Measurements from ENCODE around the gene ITPRIPL1.
A peak's percentile ranks its signal among the peaks of the same experiment; 100 is the strongest.

Gene ITPRIPL1

DNA sequence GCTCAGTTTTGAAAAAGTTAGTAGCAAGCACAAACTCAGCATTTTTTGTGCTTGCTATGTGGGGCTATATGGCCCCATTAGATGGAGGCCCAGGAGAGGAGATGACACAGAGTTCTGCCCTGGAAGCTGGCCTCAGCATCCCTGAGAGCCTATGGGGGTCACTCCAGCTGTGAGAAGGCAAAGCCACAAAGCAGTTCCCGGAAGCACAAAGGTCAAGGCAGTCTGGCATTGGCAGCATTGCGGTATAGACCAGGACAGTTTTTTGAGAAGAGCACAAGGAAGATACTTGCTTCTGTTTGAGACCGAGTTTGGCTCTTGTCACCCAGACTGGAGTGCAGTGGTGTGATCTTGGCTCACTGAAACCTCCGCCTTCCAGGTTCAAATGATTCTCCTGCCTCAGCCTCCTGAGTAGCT lies 7.5 kb upstream of the ITPRIPL1 start:
- peaks cover 0 to 7% (median 0%) of the 10 kb centered on the region in 11 experiments; a peak in 6 of 22 replicates for H3K9me3 ChIP-seq (replicated peaks in 1 of 11)
- peaks cover 0 to 26% (median 13%) of the 10 kb centered on the region in 11 experiments; a peak in 13 of 22 replicates for H3K36me3 ChIP-seq
- H3K4me2 ChIP-seq, result peak overlapping the region in 10 of 11 experiments; percentile 84 to 98 (median 92); a peak in 20 of 22 replicates
- peaks cover 60 to 90% (median 85%) of the 10 kb centered on the region in 10 experiments for H3K4me1 ChIP-seq
- H3K27me3 ChIP-seq, result no peaks in the 10 kb centered on the region
- peak overlapping the region in 9 of 11 experiments; percentile 32 to 97 (median 88); a peak in 14 of 22 replicates for H3K27ac ChIP-seq
- no peaks in the 10 kb centered on the region for H4K20me1 ChIP-seq
- no peak for TF ChIP-seq Cebpa-rat (IDR thresholded peaks at IDR 0.05)
- 0 out of 20 replicates have a peak overlapping the region, but pooled peaks of 2 of the 10 experiments have one; percentile 10 to 54 for H3K4me3 ChIP-seq
- peak overlapping the region in 4 of 11 experiments; percentile 0 to 84 (median 60); a peak in 3 of 22 replicates for H3K9ac ChIP-seq

DNA sequence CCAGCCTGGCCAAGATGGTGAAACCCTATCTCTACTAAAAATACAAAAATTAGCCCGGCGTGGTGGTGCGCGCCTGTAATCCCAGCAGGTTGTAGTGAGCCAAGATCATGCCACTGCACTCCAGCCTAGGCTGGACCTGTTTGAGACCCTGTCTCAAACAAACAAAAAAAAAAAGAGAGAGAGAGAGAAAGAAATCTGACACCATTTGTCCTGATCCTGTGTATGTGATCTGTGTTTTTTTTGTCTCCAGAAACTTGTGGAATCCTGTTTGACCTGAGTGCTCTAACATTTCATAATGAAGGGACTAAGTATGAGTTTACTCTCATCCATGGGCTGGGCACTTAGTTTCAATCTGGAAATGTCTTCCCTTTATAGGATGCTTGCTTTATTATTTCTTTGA lies 6.4 kb upstream of the ITPRIPL1 start:
- H3K36me3 ChIP-seq, result peaks cover 0 to 21% (median 6%) of the 10 kb centered on the region in 11 experiments; a peak in 11 of 22 replicates
- no peak for TF ChIP-seq Cebpa-rat (IDR thresholded peaks at IDR 0.05)
- no peaks in the 10 kb centered on the region for H4K20me1 ChIP-seq
- H3K9me3 ChIP-seq (replicated peaks in 1 of 11), result peaks cover 0 to 7% (median 0%) of the 10 kb centered on the region in 11 experiments; a peak in 6 of 22 replicates
- H3K27me3 ChIP-seq, result no peaks in the 10 kb centered on the region
- peak overlapping the region; percentile 4 to 97 (median 64); a peak in 18 of 22 replicates for H3K27ac ChIP-seq
- peak overlapping the region in 8 of 11 experiments; percentile 34 to 92 (median 87); a peak in 11 of 22 replicates for H3K9ac ChIP-seq
- H3K4me2 ChIP-seq, result peak overlapping the region; percentile 84 to 98 (median 94)
- peaks cover 62 to 90% (median 80%) of the 10 kb centered on the region in 10 experiments for H3K4me1 ChIP-seq
- peak overlapping the region in 8 of 10 experiments; percentile 69 to 85 (median 72); a peak in 11 of 20 replicates for H3K4me3 ChIP-seq

DNA sequence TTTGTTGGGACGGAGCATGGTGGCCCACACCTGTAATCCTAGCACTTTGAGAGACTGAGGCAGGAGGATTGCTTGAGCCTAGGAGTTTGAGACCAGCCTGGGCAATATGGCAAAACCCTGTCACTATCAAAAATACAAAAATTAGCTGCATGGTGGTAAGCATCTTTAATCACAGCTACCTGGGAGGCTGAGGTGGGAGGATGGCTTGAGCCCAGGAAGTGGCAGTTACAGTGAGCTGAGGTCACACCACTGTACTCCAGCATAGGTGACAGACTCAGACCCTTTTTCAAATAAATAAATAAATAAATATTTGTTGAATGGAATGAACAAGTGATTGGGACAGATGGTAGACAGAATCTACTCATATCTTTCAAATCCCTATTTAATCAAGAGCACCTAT lies 5.7 kb upstream of the ITPRIPL1 start:
- Histone ChIP-seq H3K9ac (peak overlapping the region in 9 of 11 experiments; percentile 9 to 92 (median 85); a peak in 15 of 22 replicates), H3K27me3 (no peaks in the 10 kb centered on the region)

DNA sequence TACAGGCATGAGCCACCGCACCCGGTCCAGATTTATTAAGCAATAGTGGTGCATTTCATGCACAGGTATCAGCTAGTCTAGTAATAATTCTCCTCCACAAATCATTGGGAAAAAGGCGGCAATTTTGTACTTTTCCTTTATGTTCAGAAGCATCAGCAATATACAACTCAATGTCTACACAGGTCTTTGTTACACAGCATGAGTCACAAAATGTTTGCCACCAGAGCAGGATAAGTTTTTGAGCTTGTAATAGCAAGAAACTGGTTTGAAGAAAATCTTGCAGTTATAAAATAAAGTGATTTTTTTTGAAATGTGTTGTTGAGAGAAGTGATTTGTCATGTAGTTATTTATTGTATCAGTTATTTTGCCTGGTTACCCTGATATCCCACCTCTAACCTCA lies 4.8 kb upstream of the ITPRIPL1 start:
- Histone ChIP-seq H3K27ac (peak overlapping the region in 9 of 11 experiments; percentile 80 to 97 (median 88); a peak in 18 of 22 replicates), H3K9me3 (replicated peaks in 1 of 11) (peaks cover 0 to 7% (median 0%) of the 10 kb centered on the region in 11 experiments; a peak in 6 of 22 replicates), H4K20me1 (no peaks in the 10 kb centered on the region), H3K4me3 (peak overlapping the region; percentile 69 to 85 (median 72)), H3K9ac (peak overlapping the region; percentile 74 to 92 (median 85); a peak in 20 of 22 replicates), H3K27me3 (no peaks in the 10 kb centered on the region), H3K4me2 (peak overlapping the region; percentile 84 to 98 (median 94)), H3K36me3 (peaks cover 0 to 14% (median 0%) of the 10 kb centered on the region in 11 experiments; a peak in 7 of 22 replicates), H3K4me1 (peaks cover 65 to 87% (median 77%) of the 10 kb centered on the region in 10 experiments)
- TF ChIP-seq Cebpa-rat (IDR thresholded peaks at IDR 0.05), result no peak

More for the DNA sequence above, 5.7 kb upstream of the ITPRIPL1 start:
- H3K4me1 ChIP-seq, result peaks cover 67 to 89% (median 79%) of the 10 kb centered on the region in 10 experiments
- H3K36me3 ChIP-seq, result peaks cover 0 to 14% (median 0%) of the 10 kb centered on the region in 11 experiments; a peak in 7 of 22 replicates
- peak overlapping the region in 10 of 11 experiments; percentile 4 to 97 (median 86); a peak in 17 of 22 replicates for H3K27ac ChIP-seq
- peak overlapping the region; percentile 84 to 98 (median 94) for H3K4me2 ChIP-seq
- peak overlapping the region; percentile 69 to 85 (median 72); a peak in 17 of 20 replicates for H3K4me3 ChIP-seq
- H4K20me1 ChIP-seq, result no peaks in the 10 kb centered on the region
- TF ChIP-seq Cebpa-rat (IDR thresholded peaks at IDR 0.05), result no peak
- peaks cover 0 to 7% (median 0%) of the 10 kb centered on the region in 11 experiments; a peak in 6 of 22 replicates for H3K9me3 ChIP-seq (replicated peaks in 1 of 11)

- H3K9ac ChIP-seq, result peak overlapping the region; percentile 74 to 92 (median 85)
- peak overlapping the region; percentile 37 to 97 (median 87); a peak in 21 of 22 replicates for H3K27ac ChIP-seq
- peaks cover 0 to 14% (median 0%) of the 10 kb centered on the region in 11 experiments; a peak in 7 of 22 replicates for H3K36me3 ChIP-seq
- peaks cover 61 to 86% (median 74%) of the 10 kb centered on the region in 10 experiments for H3K4me1 ChIP-seq
- peak overlapping the region; percentile 69 to 85 (median 72) for H3K4me3 ChIP-seq
- no peaks in the 10 kb centered on the region; a peak in 1 of 22 replicates for H4K20me1 ChIP-seq
- TF ChIP-seq Cebpa-rat (IDR thresholded peaks at IDR 0.05), result no peak
- peak overlapping the region; percentile 84 to 98 (median 94) for H3K4me2 ChIP-seq
- H3K27me3 ChIP-seq, result no peaks in the 10 kb centered on the region
- peaks cover 0 to 7% (median 0%) of the 10 kb centered on the region in 11 experiments; a peak in 6 of 22 replicates for H3K9me3 ChIP-seq (replicated peaks in 1 of 11)
Observed at GRCh38 chr2:96320728-96321622, 4.1 kb upstream of the ITPRIPL1 start.

GRCh38 chr2:96323849-96324248 lies 1.3 kb upstream of the ITPRIPL1 start:
- Histone ChIP-seq H3K4me3 (no peak overlapping the region), H3K36me3 (peaks cover 12 to 26% (median 23%) of the 10 kb centered on the region in 11 experiments; a peak in 21 of 22 replicates), H3K9ac (no peak overlapping the region), H3K27me3 (no peaks in the 10 kb centered on the region), H3K4me1 (peaks cover 57 to 78% (median 72%) of the 10 kb centered on the region in 10 experiments), H3K9me3 (replicated peaks in 1 of 11) (no peaks in the 10 kb centered on the region), H3K4me2 (peak overlapping the region; percentile 76 to 94 (median 91); a peak in 20 of 22 replicates), H4K20me1 (peaks cover 0 to 10% (median 0%) of the 10 kb centered on the region in 11 experiments; a peak in 6 of 22 replicates), H3K27ac (no peak overlapping the region)
- no peak for TF ChIP-seq Cebpa-rat (IDR thresholded peaks at IDR 0.05)

GRCh38 chr2:96324721-96325040 lies 436 bp upstream of the ITPRIPL1 start:
- Histone ChIP-seq H3K4me2 (peak overlapping the region; percentile 76 to 94 (median 91)), H3K36me3 (peaks cover 12 to 31% (median 28%) of the 10 kb centered on the region in 11 experiments; a peak in 21 of 22 replicates), H3K27me3 (no peaks in the 10 kb centered on the region), H3K9ac (peak overlapping the region; percentile 77 to 92 (median 87)), H3K27ac (peak overlapping the region; percentile 51 to 89 (median 84); a peak in 21 of 22 replicates), H3K9me3 (replicated peaks in 1 of 11) (no peaks in the 10 kb centered on the region), H3K4me3 (peak overlapping the region; percentile 67 to 86 (median 80)), H4K20me1 (peaks cover 0 to 10% (median 0%) of the 10 kb centered on the region in 11 experiments; a peak in 6 of 22 replicates), H3K4me1 (peaks cover 49 to 75% (median 67%) of the 10 kb centered on the region in 10 experiments)
- TF ChIP-seq Cebpa-rat (IDR thresholded peaks at IDR 0.05), result no peak

DNA sequence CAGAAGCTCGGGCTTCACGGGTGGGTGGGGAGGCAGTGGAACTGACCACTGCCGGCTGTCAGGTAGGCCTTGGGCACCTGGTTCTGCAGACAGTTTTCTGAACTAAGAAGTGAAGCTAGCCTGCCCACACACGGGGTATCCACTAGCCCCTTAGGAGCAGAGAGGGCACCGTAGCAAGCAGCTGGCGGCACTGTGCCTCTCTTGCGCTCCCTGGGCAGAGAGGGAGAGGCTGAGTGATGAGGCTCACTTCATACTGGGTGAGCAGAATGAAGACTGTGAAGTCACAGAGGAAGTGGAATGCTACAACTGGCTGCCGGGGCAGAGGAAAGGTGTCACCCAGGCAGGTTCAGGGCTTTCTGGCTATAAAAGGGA lies 753 bp downstream of the ITPRIPL1 start:
- H3K27me3 ChIP-seq, result no peaks in the 10 kb centered on the region
- peak overlapping the region; percentile 77 to 92 (median 87) for H3K9ac ChIP-seq
- peaks cover 12 to 42% (median 33%) of the 10 kb centered on the region in 11 experiments; a peak in 21 of 22 replicates for H3K36me3 ChIP-seq
- H3K4me3 ChIP-seq, result peak overlapping the region; percentile 67 to 86 (median 80)
- TF ChIP-seq Cebpa-rat (IDR thresholded peaks at IDR 0.05), result no peak
- H3K4me1 ChIP-seq, result peaks cover 37 to 71% (median 59%) of the 10 kb centered on the region in 10 experiments
- H3K4me2 ChIP-seq, result peak overlapping the region; percentile 76 to 94 (median 91)
- H4K20me1 ChIP-seq, result peaks cover 0 to 10% (median 0%) of the 10 kb centered on the region in 11 experiments; a peak in 6 of 22 replicates
- peak overlapping the region; percentile 51 to 89 (median 84); a peak in 21 of 22 replicates for H3K27ac ChIP-seq
- no peaks in the 10 kb centered on the region for H3K9me3 ChIP-seq (replicated peaks in 1 of 11)
